SH-SY5Y (cell line): ENCODE data around the gene PDZD2.

Experiments used
- GATA2 ChIP-seq: IDR thresholded peaks from 2 replicates; pipeline ENCODE4 v1.6.1; 2011; ENCODE audit warnings: mild to moderate bottlenecking, low read depth, low read length
- GATA3 ChIP-seq: IDR thresholded peaks from 2 replicates; pipeline ENCODE4 v1.6.1; 2011; ENCODE audit warnings: low read depth, mild to moderate bottlenecking, low read length, moderate library complexity

PDZD2 gene

DNA sequence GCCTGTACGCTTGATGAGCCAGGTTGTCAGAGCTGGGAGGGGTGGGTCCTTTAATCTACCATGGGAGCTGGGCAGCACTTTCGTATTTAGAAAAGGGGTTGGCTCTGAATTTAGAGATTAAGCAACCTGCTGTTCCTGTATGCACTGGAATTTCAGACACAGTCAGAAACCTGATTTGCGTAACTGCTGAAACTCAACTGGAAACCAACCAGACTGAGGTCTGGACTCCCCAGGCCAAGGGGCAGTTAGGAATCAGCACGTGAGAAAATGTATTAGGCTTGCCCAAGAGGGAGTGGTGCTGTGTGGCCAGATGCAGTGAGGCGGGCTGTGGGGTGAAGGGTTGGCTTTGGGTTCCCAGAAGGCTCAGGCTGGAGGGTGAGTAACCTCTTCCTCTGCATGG lies 300.2 kb downstream of the PDZD2 start:
- no peak for TF ChIP-seq GATA3
- TF ChIP-seq GATA2: no peak

DNA sequence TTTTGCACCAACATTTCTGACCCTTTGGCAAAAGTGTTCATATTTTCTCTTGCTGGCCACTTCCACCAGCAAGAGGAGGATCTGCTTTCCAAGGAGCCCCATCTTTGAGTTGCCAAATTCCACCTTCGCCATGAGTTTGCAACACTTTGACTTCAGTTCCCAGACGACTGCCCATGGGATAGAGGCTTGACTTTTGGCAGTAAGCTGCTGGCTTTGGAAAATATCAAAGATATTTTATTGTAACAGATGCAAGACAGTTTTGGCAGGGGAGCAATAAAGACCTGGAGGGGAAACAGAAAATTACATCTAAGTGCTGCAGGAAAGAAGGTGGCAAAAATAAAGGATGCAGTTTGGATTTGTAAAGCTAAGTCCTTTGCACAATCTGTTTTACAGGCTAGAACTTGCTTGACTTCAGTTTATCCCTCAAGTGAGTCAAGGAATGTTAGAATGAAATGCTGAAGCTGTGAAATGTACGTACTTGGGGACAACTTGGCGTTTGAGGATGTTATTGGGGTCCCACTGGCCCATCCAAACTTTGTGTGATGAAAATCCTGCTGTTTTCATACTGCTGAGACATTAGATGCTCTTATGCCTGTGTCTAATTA lies 302.3 kb downstream of the PDZD2 start:
- no peak for TF ChIP-seq GATA3
- no peak for TF ChIP-seq GATA2

DNA sequence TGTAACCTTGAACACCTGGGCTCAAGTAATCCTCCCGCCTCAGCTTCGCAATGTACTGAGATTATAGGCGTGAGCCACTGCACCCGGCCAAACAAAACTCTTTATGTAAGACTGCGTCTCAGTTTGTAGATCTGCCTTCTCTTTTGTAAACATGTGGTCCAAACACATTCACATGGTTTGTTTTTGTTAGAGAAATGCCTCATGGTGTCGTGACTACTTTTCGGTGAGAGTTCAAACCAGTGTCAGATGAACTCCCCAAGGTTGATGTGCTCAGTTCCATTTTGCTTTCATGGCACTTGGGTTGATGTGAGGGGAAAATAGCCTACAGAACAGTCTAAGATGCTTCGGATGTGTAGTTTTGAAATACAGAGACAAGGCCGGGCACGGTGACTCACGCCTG lies 303.6 kb downstream of the PDZD2 start:
- TF ChIP-seq GATA2 (no peak), GATA3 (no peak)

DNA sequence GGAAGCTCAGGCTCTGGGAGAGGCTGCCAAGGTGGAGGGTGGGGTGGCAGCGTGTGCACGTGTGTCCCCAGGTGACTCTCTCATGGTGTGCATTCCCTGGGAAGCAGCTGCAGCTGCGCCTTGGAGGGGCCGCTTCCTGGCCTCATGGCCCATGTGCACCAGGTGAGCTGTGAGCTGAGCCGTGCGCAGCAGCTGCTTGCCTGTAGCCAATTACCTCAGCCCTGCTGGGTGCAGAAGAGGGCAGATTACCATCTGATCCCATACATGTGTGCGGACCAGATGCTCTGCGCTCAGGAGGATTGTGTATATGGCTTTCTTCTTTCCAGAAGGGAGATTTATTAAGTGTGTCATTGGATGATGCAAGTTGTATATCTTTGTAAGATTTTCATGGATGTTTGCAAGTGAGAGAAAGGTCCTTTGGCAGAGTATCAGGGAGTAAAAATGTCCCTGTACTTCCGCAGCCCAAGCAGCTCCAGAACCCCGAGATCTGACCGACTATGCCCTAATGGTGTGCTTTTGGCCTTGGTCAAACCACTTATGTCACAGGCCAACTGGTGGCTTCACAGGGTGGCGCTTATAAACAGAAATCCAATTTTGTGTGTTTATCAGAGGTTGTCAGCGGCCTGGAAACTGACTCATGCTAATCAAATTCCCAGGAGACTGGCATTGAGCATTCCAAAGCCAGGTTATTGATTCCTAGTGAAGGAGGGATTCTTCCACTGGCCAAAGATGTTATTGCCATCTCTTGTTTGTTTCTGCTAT lies 305.9 kb downstream of the PDZD2 start:
- TF ChIP-seq GATA2: peak; percentile 99
- TF ChIP-seq GATA3: peak; percentile 86

DNA sequence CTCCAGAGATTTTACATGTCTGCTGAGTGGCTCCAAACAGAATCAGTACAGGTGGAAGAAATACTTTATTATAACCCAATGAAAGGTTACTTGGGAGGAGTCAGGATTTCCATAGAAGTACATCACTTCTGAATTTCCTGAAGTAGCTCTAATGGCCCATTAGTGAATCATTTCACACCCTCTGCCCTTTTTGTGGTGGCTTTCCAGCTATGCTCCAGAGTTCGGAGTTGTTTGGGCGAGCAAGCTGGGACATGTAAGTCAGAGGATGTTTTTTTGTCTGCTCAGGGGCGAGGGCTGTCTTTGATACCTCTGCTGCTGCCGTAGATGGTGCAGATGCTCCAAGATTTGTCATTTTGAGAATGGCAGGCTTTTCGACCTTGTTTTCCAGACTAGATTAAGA lies 309.1 kb downstream of the PDZD2 start:
- no peak for TF ChIP-seq GATA3
- TF ChIP-seq GATA2: no peak

DNA sequence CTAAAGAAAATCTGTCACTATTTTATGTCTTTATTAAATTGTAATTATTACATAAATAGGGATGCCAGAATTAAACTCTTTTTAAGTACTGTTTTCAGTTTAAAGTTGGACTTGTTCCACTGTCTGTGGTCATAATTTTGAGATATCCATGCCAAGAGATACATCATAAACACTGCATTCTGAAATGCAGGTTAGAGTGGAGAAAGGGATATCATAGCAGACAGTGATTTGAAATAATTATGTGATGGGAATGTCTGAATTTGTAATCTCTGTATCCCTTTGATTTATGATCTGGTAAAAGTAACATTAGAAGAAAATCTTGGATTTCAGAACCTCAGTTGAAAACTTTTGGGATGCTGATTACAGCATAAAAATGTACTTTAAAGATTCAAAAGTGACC lies 313.1 kb downstream of the PDZD2 start:
- TF ChIP-seq GATA2 (no peak), GATA3 (no peak)

DNA sequence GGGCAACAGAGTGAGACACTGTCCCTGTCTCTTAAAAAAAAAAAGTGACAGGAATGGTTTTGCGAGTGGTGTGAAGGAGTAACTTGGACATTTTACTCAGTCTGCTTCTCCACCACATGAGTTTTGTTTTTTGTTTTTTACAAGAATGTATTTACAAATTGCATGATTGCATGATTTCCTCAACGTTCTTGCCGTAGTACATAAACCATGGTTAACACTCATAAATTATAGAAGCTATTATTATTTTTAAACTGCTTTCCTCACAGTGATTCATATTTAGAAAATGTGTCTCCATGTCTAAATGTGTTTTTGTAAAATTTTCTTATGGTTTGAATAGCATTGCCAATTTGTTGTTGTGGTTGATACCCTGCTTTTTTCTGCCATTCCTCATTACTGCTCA lies 315.2 kb downstream of the PDZD2 start:
- TF ChIP-seq GATA2: no peak
- TF ChIP-seq GATA3: no peak

DNA sequence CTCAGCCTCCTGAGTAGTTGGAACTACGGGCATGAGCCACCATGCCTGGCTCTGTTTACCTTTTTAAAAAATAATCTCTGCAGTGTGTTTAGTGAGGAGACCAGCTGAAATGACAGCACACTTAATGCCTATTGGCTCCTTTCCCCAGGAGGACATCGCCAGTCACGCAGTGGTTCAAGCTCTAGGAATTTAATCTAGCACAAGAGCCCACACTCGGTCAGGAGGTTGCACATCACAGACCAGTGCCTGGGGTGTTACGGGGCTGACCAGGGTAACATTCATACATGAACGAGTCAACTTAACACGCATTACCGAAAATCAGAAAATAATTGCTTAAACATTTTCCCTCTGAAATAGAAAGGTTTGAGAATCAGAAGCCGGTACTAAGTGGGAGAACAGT lies 318.2 kb downstream of the PDZD2 start:
- TF ChIP-seq GATA2 (no peak), GATA3 (no peak)

DNA sequence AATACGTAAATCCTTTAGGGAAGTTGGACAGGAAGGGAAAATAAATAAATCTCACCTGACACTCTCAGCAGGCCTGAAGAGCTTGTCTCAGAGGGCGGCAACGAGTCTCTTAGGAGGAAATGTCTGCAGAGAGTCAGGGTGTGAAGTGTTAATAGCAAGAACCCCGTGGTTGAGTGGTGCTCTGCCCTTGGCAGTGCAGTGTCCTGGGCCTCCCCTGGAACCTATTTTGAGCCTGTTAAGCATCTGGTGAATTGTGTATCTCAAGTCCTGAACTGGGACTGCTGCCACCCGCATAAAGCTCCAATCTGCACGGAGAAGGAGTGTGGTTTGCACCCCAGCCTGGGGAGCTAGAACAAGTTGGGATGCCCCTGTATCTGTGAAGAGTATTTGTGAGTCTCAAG lies 323.4 kb downstream of the PDZD2 start:
- TF ChIP-seq GATA3: no peak
- no peak for TF ChIP-seq GATA2

DNA sequence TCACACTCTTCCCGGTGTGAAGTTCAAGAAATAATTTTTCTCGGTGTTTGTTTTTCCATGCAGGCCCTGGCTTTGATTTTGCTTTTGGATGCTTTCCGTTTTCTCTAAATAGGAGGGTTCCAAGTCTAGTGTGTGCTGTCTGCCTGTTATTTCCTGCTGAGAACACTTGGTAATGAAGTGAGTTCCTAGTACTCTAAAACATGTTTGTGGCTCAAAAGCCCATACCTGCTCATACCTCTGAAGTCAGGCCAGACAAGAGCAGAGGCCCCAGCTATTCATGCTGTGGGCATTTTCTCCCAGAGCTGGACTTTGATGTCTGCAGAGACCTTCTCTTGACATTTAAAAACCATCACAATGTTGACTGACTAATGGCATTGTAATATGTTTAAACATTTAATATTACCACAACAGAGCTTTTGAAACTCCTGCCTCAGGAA lies 324.0 kb downstream of the PDZD2 start:
- no peak for TF ChIP-seq GATA2
- no peak for TF ChIP-seq GATA3

DNA sequence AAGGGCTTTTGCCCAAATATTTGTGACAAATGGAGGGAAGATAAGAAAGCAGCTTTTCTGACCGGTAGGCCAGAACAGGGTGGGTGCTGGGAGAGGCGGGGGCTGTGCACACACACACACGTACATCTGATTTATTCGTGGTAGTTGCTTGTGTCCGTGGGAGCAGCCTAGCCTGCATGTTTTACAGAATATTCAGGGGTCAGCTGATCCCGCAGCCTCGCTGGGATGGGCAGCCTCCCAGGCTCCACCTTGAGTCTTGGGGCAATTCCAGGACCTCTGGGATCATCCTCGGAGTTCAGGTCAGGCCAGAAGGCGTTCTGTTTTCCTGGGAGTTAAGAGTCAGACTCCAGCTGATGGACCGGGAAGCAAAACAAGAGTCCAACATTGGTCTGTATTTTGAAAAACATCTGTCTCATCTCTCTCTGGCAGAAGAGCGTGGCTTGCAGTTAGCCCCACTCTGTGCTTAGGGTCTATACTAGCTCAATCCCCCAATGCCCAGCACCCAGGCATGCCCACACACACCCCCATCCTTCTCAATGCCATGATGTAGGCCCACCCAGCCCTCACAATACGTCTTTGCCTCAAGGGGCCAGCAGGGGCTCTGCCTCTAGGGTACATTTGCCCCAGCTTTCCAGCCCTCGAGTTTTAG lies 324.6 kb downstream of the PDZD2 start:
- TF ChIP-seq GATA2: no peak
- no peak for TF ChIP-seq GATA3

DNA sequence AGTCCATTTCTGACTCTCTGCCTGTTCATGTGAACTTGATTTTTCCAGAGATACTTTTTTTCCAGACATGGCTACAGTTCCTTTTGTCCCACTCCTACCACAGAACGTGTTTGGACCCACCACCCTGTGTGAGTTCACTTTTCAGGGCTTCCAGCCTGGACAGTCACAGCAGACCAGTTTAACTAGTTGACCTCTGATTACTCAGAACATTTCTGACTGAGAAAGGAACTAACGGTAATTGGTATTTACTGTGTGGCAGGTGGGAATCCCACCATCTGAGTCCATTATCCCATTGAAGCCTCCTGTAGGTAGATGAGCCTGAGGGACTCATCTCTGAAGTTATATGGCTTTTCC lies 325.1 kb downstream of the PDZD2 start:
- TF ChIP-seq GATA2: no peak
- no peak for TF ChIP-seq GATA3

DNA sequence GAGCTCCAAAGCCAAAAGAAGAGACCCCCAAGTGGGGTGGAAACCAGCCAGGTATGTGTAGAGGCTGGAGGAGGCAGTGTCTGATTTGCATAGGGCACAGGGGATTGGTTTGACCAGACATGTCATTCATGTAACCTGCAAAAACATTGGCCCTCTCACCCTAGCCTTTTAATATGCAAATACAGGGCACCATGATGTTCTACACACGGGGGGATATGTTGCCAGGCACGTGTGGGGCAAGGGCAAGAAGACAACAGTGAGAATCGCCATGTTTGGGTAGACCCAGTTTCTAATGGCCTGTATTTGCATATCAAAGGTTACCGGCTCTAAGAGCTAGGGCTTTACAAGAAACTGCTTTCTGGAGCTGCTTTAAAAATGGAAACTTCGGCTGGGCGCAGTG lies 326.3 kb downstream of the PDZD2 start:
- TF ChIP-seq GATA3 (no peak), GATA2 (no peak)

DNA sequence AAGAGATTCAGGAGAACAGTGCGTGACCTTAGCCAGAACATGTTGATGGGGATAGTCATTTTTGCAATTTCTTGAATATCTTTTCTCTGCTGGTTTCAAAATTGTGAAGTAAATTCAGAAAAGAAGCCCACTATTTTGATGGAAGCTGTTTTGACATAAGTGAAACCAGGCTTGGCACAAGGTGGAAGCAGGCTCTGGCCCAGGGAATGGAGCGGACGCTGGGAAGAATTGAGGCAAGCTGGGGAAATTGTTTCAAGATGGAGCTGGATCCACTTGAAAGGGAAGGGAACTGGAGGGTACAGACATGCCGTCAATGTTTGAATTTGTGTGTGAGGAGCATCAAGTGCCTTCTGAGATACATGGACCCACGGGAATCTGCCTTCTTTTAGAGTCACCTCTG lies 328.0 kb downstream of the PDZD2 start:
- TF ChIP-seq GATA2 (no peak), GATA3 (no peak)

DNA sequence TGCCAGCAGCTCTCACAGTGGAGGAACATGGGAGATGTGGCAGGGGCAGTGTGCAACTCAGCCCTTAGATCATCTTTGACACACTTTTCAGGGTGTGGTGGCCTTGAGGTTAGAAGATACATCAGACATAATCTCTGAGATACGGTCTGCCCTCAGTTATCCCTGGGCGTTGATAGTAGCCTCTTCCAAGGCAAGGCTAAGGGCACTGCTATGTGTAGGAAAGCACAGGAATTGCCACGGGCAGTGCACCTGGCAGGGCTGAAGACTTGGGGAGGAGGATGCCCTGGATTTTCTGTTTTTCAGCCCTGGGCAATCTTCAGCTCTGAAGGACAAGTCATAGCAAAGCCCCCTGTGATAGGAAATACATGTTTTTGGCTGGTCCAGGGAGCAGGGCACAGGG lies 328.5 kb downstream of the PDZD2 start:
- TF ChIP-seq GATA3: no peak
- TF ChIP-seq GATA2: no peak

DNA sequence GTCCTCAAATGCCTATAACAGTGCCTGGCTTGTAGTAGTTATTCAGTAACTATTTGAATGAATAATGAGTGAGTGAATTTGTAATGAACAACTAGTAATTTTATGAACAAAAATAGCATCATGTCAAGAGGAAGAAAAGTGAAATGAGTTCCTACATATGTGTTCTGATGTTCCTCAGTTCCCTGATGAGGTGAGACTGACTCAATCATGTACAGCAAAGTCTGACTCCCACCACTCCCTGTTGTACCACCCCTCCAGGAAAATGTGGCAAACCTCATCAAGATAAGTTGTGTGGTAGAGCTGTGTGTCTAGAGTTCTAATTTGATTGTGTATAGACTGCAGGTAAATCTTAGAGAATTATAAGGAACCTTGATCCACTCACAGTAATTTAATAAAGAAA lies 333.6 kb downstream of the PDZD2 start:
- TF ChIP-seq GATA2 (no peak), GATA3 (no peak)
